ENCODE measurements around the gene B3GALNT1. TPM values are rescaled to one million over a fixed set of nuclear protein-coding genes. Genes with fewer than 3 reads are reported as not detected.
A peak's percentile ranks its signal among the peaks of the same experiment; 100 is the strongest.

The B3GALNT1 gene
- 56.1 TPM for total RNA-seq
- long read RNA-seq, transcript B3GALNT1-201 (5 exons, 3,313 nt), result major isoform, 48 of 137 reads
- long read RNA-seq, transcript B3GALNT1-212 (5 exons, 1,660 nt), result minor isoform, 35 of 137 reads
- long read RNA-seq, transcript B3GALNT1-214 (6 exons, 714 nt), result minor isoform, 12 of 137 reads
- long read RNA-seq, partial matches to known transcripts, result 3 of 137 reads
- long read RNA-seq, other reads (novel, unspliced or antisense), result 34 of 137 reads

GRCh38 chr3:161104561-161105551 lies at the start of gene B3GALNT1:
B3GALNT1 (minus strand) TSS chr3:161105349; CDS start chr3:161086754, 18,595 bp downstream.
- no peaks in the 10 kb centered on the region for H3K27me3 ChIP-seq (ENCODE audit: low read depth)
- peaks cover 20% of the 10 kb centered on the region for H3K36me3 ChIP-seq
- H3K27ac ChIP-seq (replicated peaks), result peak within 1 kb of the TSS; percentile 91
- peak; percentile 61 for DNase-seq
- TF ChIP-seq CTCF (IDR thresholded peaks at IDR 0.05; ENCODE audit: borderline replicate concordance), result no peak
- H3K9me3 ChIP-seq (replicated peaks), result no peaks in the 10 kb centered on the region
- peaks cover 54% of the 10 kb centered on the region for H3K4me1 ChIP-seq
- peak within 1 kb of the TSS; percentile 89 for H3K4me3 ChIP-seq
- intact Hi-C loops (cut with micrococcal nuclease), result no loop called here

- Histone ChIP-seq H3K27ac (replicated peaks) (no peak overlapping the region), H3K9me3 (replicated peaks) (no peaks in the 10 kb centered on the region), H3K4me1 (no peaks in the 10 kb centered on the region), H3K36me3 (no peaks in the 10 kb centered on the region), H3K27me3 (ENCODE audit: low read depth) (no peaks in the 10 kb centered on the region), H3K4me3 (no peak overlapping the region)
- TF ChIP-seq CTCF (IDR thresholded peaks at IDR 0.05; ENCODE audit: borderline replicate concordance), result no peak
- DNase-seq, result no peak
- intact Hi-C loops (cut with micrococcal nuclease), result no loop called here
Measured at GRCh38 chr3:161153480-161153879, 48.3 kb upstream of the B3GALNT1 start.

- Histone ChIP-seq H3K27me3 (ENCODE audit: low read depth) (no peaks in the 10 kb centered on the region), H3K4me3 (no peak overlapping the region), H3K36me3 (no peaks in the 10 kb centered on the region), H3K27ac (replicated peaks) (no peak overlapping the region), H3K4me1 (no peaks in the 10 kb centered on the region), H3K9me3 (replicated peaks) (no peaks in the 10 kb centered on the region)
- intact Hi-C loops (cut with micrococcal nuclease), result no loop called here
- TF ChIP-seq CTCF (IDR thresholded peaks at IDR 0.05; ENCODE audit: borderline replicate concordance), result no peak
- no peak for DNase-seq
Measured at GRCh38 chr3:161150001-161150525, 44.9 kb upstream of the B3GALNT1 start.

GRCh38 chr3:161149529-161149928 lies 44.4 kb upstream of the B3GALNT1 start:
- TF ChIP-seq CTCF (IDR thresholded peaks at IDR 0.05; ENCODE audit: borderline replicate concordance), result no peak
- no peak overlapping the region for H3K4me3 ChIP-seq
- H3K4me1 ChIP-seq, result no peaks in the 10 kb centered on the region
- no peaks in the 10 kb centered on the region for H3K36me3 ChIP-seq
- no peaks in the 10 kb centered on the region for H3K27me3 ChIP-seq (ENCODE audit: low read depth)
- DNase-seq, result no peak
- intact Hi-C loops (cut with micrococcal nuclease), result no loop called here
- no peak overlapping the region for H3K27ac ChIP-seq (replicated peaks)
- no peaks in the 10 kb centered on the region for H3K9me3 ChIP-seq (replicated peaks)

GRCh38 chr3:161148832-161149475 lies 43.8 kb upstream of the B3GALNT1 start:
- intact Hi-C loops (cut with micrococcal nuclease), result no loop called here
- Histone ChIP-seq H3K9me3 (replicated peaks) (no peaks in the 10 kb centered on the region), H3K27ac (replicated peaks) (no peak overlapping the region), H3K4me1 (no peaks in the 10 kb centered on the region), H3K36me3 (no peaks in the 10 kb centered on the region), H3K4me3 (no peak overlapping the region), H3K27me3 (ENCODE audit: low read depth) (no peaks in the 10 kb centered on the region)
- no peak for DNase-seq
- no peak for TF ChIP-seq CTCF (IDR thresholded peaks at IDR 0.05; ENCODE audit: borderline replicate concordance)
